ENCODE data around the gene RTN4RL1. TPM values are rescaled to one million over a fixed set of nuclear protein-coding genes. Genes with fewer than 3 reads are reported as not detected.

RTN4RL1 gene
- total RNA-seq, 2 experiments from 2014 or later: not detected

GRCh38 chr17:1908699-1909309, 116.3 kb downstream of the RTN4RL1 start:
- peak; percentile 87 for TF ChIP-seq CTCF (conservative IDR thresholded peaks at IDR 0.05; ENCODE audit: low read length)
- TF ChIP-seq EZH2phosphoT487 (IDR thresholded peaks at IDR 0.05; ENCODE audit: borderline replicate concordance, low read depth, low read length): no peak
- peak; percentile 79 for DNase-seq (ENCODE audit: low spot score)
- peak overlapping the region; percentile 99 for H2AFZ ChIP-seq (ENCODE audit: low read length)

GRCh38 chr17:1907909-1908698, 117.0 kb downstream of the RTN4RL1 start:
- Histone ChIP-seq H3K27ac (ENCODE audit: low read depth, low read length, poor library complexity, severe bottlenecking) (no peak overlapping the region), H3K9me3 (ENCODE audit: low read length) (no peaks in the 10 kb centered on the region), H3K4me1 (ENCODE audit: insufficient read depth, low read length, poor library complexity, severe bottlenecking) (peaks cover 59% of the 10 kb centered on the region), H3K9me2 (ENCODE audit: insufficient read depth, low read length) (no peaks in the 10 kb centered on the region), H3K4me2 (ENCODE audit: low read length) (peak overlapping the region; percentile 76), H3K36me3 (ENCODE audit: insufficient read depth, low read length) (no peaks in the 10 kb centered on the region), H3K79me2 (ENCODE audit: insufficient read depth, low read depth, low read length) (no peaks in the 10 kb centered on the region), H4K20me1 (ENCODE audit: insufficient read depth, low read length) (no peaks in the 10 kb centered on the region), H3K4me3 (ENCODE audit: low read depth, low read length, poor library complexity, severe bottlenecking) (peak overlapping the region; percentile 44), H2AFZ (ENCODE audit: low read length) (peak overlapping the region; percentile 99)
- peak; percentile 41 for DNase-seq (ENCODE audit: low spot score)
- POLR2A ChIA-PET: no interaction called here
- TF ChIP-seq EZH2phosphoT487 (IDR thresholded peaks at IDR 0.05; ENCODE audit: borderline replicate concordance, low read depth, low read length): no peak
- TF ChIP-seq CTCF (conservative IDR thresholded peaks at IDR 0.05; ENCODE audit: low read length): no peak
- no TSS peak for BruUV-seq (replicated peaks)
- CTCF ChIA-PET (ENCODE audit: unreplicated experiment): no interaction called here
- intact Hi-C loops (cut with micrococcal nuclease; ENCODE audit: unreplicated experiment): loop anchor here (1.0 kb wide), 2 partner anchors 122 to 336 kb away; partner anchors contain the start of gene DPH1

More at GRCh38 chr17:1908699-1909309, 116.3 kb downstream of the RTN4RL1 start:
- intact Hi-C loops (cut with micrococcal nuclease; ENCODE audit: unreplicated experiment): loop anchor here (1.0 kb wide), 2 partner anchors 121 to 335 kb away; partner anchors contain the start of gene DPH1
- Histone ChIP-seq H3K79me2 (ENCODE audit: insufficient read depth, low read depth, low read length) (no peaks in the 10 kb centered on the region), H3K4me3 (ENCODE audit: low read depth, low read length, poor library complexity, severe bottlenecking) (peak overlapping the region; percentile 44), H4K20me1 (ENCODE audit: insufficient read depth, low read length) (no peaks in the 10 kb centered on the region), H3K9me3 (ENCODE audit: low read length) (no peaks in the 10 kb centered on the region), H3K4me2 (ENCODE audit: low read length) (peak overlapping the region; percentile 76), H3K27ac (ENCODE audit: low read depth, low read length, poor library complexity, severe bottlenecking) (no peak overlapping the region), H3K36me3 (ENCODE audit: insufficient read depth, low read length) (no peaks in the 10 kb centered on the region), H3K9me2 (ENCODE audit: insufficient read depth, low read length) (no peaks in the 10 kb centered on the region), H3K4me1 (ENCODE audit: insufficient read depth, low read length, poor library complexity, severe bottlenecking) (peaks cover 52% of the 10 kb centered on the region)
- POLR2A ChIA-PET: interaction anchor here (1.0 kb wide), 1 partner anchor 188 kb away, joined by 4 read pairs; no protein-coding TSS in a partner anchor
- BruUV-seq (replicated peaks): no TSS peak
- CTCF ChIA-PET (ENCODE audit: unreplicated experiment): no interaction called here
